PFSK-1 (cell line): Measurements from ENCODE around the gene PC.

Source experiments
- POLR2AphosphoS5 ChIP-seq: IDR thresholded peaks from 2 replicates; pipeline ENCODE4 v1.6.1; 2012; ENCODE audit warnings: low read depth, mild to moderate bottlenecking, control low read depth, low read length, moderate library complexity
- SIN3A ChIP-seq: IDR thresholded peaks from 2 replicates; pipeline ENCODE4 v1.6.1; 2012; ENCODE audit warnings: mild to moderate bottlenecking, low read length, moderate library complexity, borderline replicate concordance; ENCODE audit not compliant: insufficient read depth
- TAF1 ChIP-seq: IDR thresholded peaks from 2 replicates; pipeline ENCODE4 v1.6.1; 2012; ENCODE audit warnings: low read length, control low read depth, borderline replicate concordance; ENCODE audit not compliant: insufficient read depth
- TF ChIP-seq, protein P1 (sequence below), 2 experiments: IDR thresholded peaks; 2 replicates each; pipeline versions ENCODE4 v1.6.1 to v1.8.0; 2011 to 2012; ENCODE audit warnings: low read depth in 2 of 2, low read length in 2 of 2, control low read depth in 1 of 2, inconsistent platforms in 1 of 2, mild to moderate bottlenecking in 1 of 2, moderate library complexity in 1 of 2; ENCODE audit not compliant: insufficient read depth in 1 of 2

DNA sequence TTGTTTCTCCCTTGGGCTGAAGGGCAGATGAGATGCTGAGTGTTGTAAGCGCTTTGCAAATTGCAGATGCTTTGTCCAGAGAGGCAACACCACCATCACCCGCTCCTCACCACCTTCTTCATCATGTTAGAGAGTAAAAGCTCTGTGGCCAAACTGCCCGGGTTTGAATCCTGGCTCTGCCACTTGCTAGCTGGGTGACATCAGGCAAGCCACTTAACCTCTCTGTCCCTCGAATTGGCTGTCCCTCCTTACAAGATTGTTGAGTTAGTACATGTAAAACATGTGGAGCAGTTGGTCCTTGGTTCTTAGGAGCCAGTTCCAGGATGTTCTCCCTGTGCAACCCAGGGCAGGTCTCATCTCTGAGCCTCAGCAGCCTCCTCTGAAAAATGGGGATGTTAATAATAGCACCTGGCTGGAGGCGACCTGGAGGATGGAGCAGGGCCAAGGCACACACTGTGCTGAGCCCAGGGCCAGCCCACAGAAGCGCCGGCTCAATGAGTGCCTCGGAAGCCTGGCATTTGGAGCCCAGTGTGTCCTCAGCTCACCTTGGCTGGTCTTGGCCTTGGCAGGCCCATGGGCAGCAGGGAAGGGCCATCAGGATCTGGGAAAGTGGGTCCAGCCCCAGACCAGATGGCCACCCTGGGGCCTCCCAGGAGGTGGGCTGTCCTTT, 27.5 kb upstream of the PC start:
- TF ChIP-seq, protein P1, sequence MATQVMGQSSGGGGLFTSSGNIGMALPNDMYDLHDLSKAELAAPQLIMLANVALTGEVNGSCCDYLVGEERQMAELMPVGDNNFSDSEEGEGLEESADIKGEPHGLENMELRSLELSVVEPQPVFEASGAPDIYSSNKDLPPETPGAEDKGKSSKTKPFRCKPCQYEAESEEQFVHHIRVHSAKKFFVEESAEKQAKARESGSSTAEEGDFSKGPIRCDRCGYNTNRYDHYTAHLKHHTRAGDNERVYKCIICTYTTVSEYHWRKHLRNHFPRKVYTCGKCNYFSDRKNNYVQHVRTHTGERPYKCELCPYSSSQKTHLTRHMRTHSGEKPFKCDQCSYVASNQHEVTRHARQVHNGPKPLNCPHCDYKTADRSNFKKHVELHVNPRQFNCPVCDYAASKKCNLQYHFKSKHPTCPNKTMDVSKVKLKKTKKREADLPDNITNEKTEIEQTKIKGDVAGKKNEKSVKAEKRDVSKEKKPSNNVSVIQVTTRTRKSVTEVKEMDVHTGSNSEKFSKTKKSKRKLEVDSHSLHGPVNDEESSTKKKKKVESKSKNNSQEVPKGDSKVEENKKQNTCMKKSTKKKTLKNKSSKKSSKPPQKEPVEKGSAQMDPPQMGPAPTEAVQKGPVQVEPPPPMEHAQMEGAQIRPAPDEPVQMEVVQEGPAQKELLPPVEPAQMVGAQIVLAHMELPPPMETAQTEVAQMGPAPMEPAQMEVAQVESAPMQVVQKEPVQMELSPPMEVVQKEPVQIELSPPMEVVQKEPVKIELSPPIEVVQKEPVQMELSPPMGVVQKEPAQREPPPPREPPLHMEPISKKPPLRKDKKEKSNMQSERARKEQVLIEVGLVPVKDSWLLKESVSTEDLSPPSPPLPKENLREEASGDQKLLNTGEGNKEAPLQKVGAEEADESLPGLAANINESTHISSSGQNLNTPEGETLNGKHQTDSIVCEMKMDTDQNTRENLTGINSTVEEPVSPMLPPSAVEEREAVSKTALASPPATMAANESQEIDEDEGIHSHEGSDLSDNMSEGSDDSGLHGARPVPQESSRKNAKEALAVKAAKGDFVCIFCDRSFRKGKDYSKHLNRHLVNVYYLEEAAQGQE (IDR thresholded peaks at IDR 0.05; ENCODE audit: insufficient read depth in 1 of 2, low read depth in 2 of 2, low read length in 2 of 2): no peak
- TF ChIP-seq POLR2AphosphoS5: no peak
- no peak for TF ChIP-seq TAF1
- TF ChIP-seq SIN3A: no peak
